ENCODE measurements around the gene ASAP2.

Gene ASAP2

GRCh38 chr2:9236045-9236344 lies 29.4 kb downstream of the ASAP2 start:
- DNase-seq (no peak), ATAC-seq (ENCODE audit: insufficient read depth, low read depth) (no peak)
- Histone ChIP-seq H3K27ac (ENCODE audit: low read length) (no peak overlapping the region), H3K4me1 (ENCODE audit: insufficient read depth, low read length) (no peaks in the 10 kb centered on the region), H3K9ac (ENCODE audit: low read depth, low read length) (no peak overlapping the region), H3K9me3 (ENCODE audit: insufficient read depth, low read length, severe bottlenecking) (no peaks in the 10 kb centered on the region), H3K36me3 (ENCODE audit: insufficient read depth, low read length) (no peaks in the 10 kb centered on the region), H2AFZ (ENCODE audit: low read depth, low read length) (no peak overlapping the region), H4K20me1 (ENCODE audit: insufficient read depth, low read length) (peaks cover 45% of the 10 kb centered on the region), H3K79me2 (ENCODE audit: insufficient read depth, low read length) (peaks cover 27% of the 10 kb centered on the region), H3K4me3 (ENCODE audit: low read depth in 1 of 2, low read length in 2 of 2) (no peak overlapping the region), H3K27me3 (ENCODE audit: insufficient read depth, low read length, poor library complexity) (no peaks in the 10 kb centered on the region), H3K4me2 (ENCODE audit: insufficient read depth, low read length) (no peak overlapping the region)
- TF ChIP-seq CTCF (IDR thresholded peaks at IDR 0.05; ENCODE audit: borderline replicate concordance, extremely low read depth, low read length, poor library complexity, severe bottlenecking) (no peak), EZH2 (IDR thresholded peaks at IDR 0.05; ENCODE audit: borderline replicate concordance, low read depth, low read length, severe bottlenecking) (no peak)

DNA sequence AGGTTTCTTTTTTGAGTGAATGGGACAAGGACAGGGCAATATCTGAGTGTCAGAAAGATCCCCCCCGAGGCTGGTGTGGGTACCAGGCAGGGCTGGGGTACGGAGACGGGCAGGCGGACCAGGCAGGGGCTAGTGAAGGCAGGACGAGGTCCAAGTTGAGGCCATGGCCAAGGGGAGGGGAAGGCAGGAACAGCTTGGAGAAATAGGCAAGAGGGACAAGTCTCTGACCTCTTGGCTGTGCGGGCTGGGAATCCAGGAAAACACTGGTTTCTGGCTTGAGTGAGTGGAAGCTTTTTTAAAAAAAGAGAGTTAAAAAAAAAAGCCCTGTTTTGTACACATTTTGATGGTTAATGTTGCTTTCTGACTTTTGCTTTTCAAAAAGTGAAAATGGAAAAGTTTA lies 30.3 kb downstream of the ASAP2 start:
- Histone ChIP-seq H3K79me2 (ENCODE audit: insufficient read depth, low read length) (peaks cover 22% of the 10 kb centered on the region), H3K27ac (ENCODE audit: low read length) (no peak overlapping the region), H3K36me3 (ENCODE audit: insufficient read depth, low read length) (no peaks in the 10 kb centered on the region), H3K9ac (ENCODE audit: low read depth, low read length) (no peak overlapping the region), H4K20me1 (ENCODE audit: insufficient read depth, low read length) (peaks cover 36% of the 10 kb centered on the region), H3K27me3 (ENCODE audit: insufficient read depth, low read length, poor library complexity) (no peaks in the 10 kb centered on the region), H3K4me2 (ENCODE audit: insufficient read depth, low read length) (no peak overlapping the region), H3K9me3 (ENCODE audit: insufficient read depth, low read length, severe bottlenecking) (no peaks in the 10 kb centered on the region), H2AFZ (ENCODE audit: low read depth, low read length) (no peak overlapping the region), H3K4me3 (ENCODE audit: low read depth in 1 of 2, low read length in 2 of 2) (no peak overlapping the region), H3K4me1 (ENCODE audit: insufficient read depth, low read length) (no peaks in the 10 kb centered on the region)
- no peak for TF ChIP-seq EZH2 (IDR thresholded peaks at IDR 0.05; ENCODE audit: borderline replicate concordance, low read depth, low read length, severe bottlenecking)
- no peak for TF ChIP-seq CTCF (IDR thresholded peaks at IDR 0.05; ENCODE audit: borderline replicate concordance, extremely low read depth, low read length, poor library complexity, severe bottlenecking)
- DNase-seq (no peak), ATAC-seq (ENCODE audit: insufficient read depth, low read depth) (no peak)

DNA sequence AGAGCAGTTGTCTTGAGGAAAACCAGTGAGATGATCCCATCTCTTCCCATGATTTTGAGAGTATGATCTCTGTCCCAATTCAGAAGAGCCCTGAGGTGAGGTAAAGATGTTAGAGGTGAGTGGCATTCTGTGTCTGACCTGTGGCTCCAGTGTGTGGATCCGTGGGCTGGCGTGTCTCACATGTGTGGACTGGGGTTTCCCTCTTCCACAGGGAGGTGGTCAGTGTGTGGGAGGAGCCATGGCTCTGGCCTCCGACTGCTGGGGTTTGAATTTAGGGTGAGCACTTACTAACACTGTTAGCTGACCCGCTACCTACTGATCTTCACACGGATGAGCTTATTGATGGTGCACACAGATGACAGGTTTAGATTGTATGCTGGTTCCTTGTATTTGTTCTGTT lies 31.2 kb downstream of the ASAP2 start:
- Histone ChIP-seq H3K36me3 (ENCODE audit: insufficient read depth, low read length) (no peaks in the 10 kb centered on the region), H3K9me3 (ENCODE audit: insufficient read depth, low read length, severe bottlenecking) (no peaks in the 10 kb centered on the region), H3K79me2 (ENCODE audit: insufficient read depth, low read length) (peaks cover 12% of the 10 kb centered on the region), H3K4me1 (ENCODE audit: insufficient read depth, low read length) (no peaks in the 10 kb centered on the region), H3K27me3 (ENCODE audit: insufficient read depth, low read length, poor library complexity) (no peaks in the 10 kb centered on the region), H3K4me3 (ENCODE audit: low read depth in 1 of 2, low read length in 2 of 2) (no peak overlapping the region), H2AFZ (ENCODE audit: low read depth, low read length) (no peak overlapping the region), H3K9ac (ENCODE audit: low read depth, low read length) (no peak overlapping the region), H3K27ac (ENCODE audit: low read length) (no peak overlapping the region), H3K4me2 (ENCODE audit: insufficient read depth, low read length) (no peak overlapping the region), H4K20me1 (ENCODE audit: insufficient read depth, low read length) (peaks cover 31% of the 10 kb centered on the region)
- DNase-seq = no peak
- ATAC-seq (ENCODE audit: insufficient read depth, low read depth) = no peak
- TF ChIP-seq EZH2 (IDR thresholded peaks at IDR 0.05; ENCODE audit: borderline replicate concordance, low read depth, low read length, severe bottlenecking) (no peak), CTCF (IDR thresholded peaks at IDR 0.05; ENCODE audit: borderline replicate concordance, extremely low read depth, low read length, poor library complexity, severe bottlenecking) (no peak)
